Left lung (tissue), 10 donors: ENCODE results near the gene SSBP1. TPM values are rescaled to one million over a fixed set of nuclear protein-coding genes. Genes with fewer than 3 reads are reported as not detected.

Experiments used
- ATAC-seq: fragments of 200-7000 bp; cut with Tn5 transposase; one replicate; pipeline ENCODE4 v1.9.1; 2020; ENCODE audit warnings: moderate library complexity
- DNase-seq, 4 donors: peaks; one replicate each; pipeline ENCODE4 v3.0.0-alpha.2; 2013 to 2020
- H3K27ac ChIP-seq, 2 donors: fragments of 200-600 bp; sonication (generic) in 1 of 2; one replicate each; pipeline versions ENCODE4 v1.5.0 to v1.8.0; 2020 to 2021
- H3K27me3 ChIP-seq, 2 donors: fragments of 200-600 bp; sonication (generic) in 1 of 2; one replicate each; pipeline versions ENCODE4 v1.5.0 to v1.8.0; 2020 to 2021
- H3K36me3 ChIP-seq, 2 donors: fragments of 200-600 bp; sonication (generic) in 1 of 2; one replicate each; pipeline versions ENCODE4 v1.5.0 to v1.8.0; 2020 to 2021
- H3K4me1 ChIP-seq, 2 donors: fragments of 200-600 bp; one replicate each; pipeline ENCODE4 v1.8.0; 2021
- H3K4me3 ChIP-seq, 2 donors: fragments of 200-600 bp; sonication (generic) in 1 of 2; one replicate each; pipeline versions ENCODE4 v1.5.0 to v1.8.0; 2020 to 2021; ENCODE audit warnings: mild to moderate bottlenecking in 1 of 2
- H3K9me3 ChIP-seq, 2 donors: fragments of 200-600 bp; sonication (generic) in 1 of 2; one replicate each; pipeline versions ENCODE4 v1.5.0 to v1.8.0; 2020 to 2021
- intact Hi-C, 2 donors: fragments of 100-400 bp; cut with DNase I; formaldehyde crosslinking; loops; one replicate each; pipeline versions ENCODE4 v1.11.2 to v1.14.2; 2022
- polyA plus RNA-seq, 6 donors: library from polyadenylated mRNA; unstranded; fragments of 120-200 nt; gene quantifications; one replicate each; pipeline ENCODE4 v1.2.1, GENCODE V29; 2013; ENCODE audit not compliant: insufficient read length in 6 of 6
- total RNA-seq, 2 donors: library from RNA; stranded (reverse); fragmentation: NEBNext Ultra II Directional; extraction: Animal tissue kit (Norgen Biotek cat#: 25700); gene quantifications; one replicate each; pipeline ENCODE4 v1.2.1, GENCODE V29; 2021
- TF ChIP-seq, protein P1 (sequence below), 2 donors: fragments of 200-600 bp; sonication (generic) in 1 of 2; IDR thresholded peaks; one replicate each; pipeline versions ENCODE4 v1.5.0 to v1.8.0; 2021; ENCODE audit warnings: antibody characterized with exemption in 2 of 2
- donor health status: DM: no; HTN: yes; CAD: no.
- donor health status: DM: no; HTN: no; CAD: no.

The SSBP1 gene
- total and polyA plus RNA-seq, 8 donors = 71.6 to 130 (median 118) TPM

DNA sequence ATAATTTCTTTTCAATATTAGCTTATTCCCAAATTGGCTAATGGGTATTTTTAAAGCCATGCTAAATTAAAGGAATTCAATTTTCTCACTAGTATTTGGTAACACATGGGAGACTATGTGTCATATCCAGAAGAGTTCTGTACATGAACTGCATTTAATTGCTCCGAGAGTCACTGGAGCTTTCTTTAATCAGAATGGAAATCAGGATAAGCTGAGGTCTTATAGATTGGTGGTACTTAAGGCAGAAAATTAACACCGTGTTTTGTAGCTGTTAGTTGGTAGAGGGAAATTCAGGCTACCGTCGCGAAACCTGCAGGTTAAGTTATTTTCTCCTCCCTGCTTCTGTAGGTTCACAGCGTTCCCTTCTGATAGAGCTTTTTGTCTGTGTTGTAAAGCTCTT is 29.8 kb upstream of the SSBP1 start, which contains the start of gene WEE2:
Gene WEE2, plus strand, starts transcription at position 3 of the 400 bp plus-strand sequence. CDS start 406 bp downstream, outside the sequence.
- Histone ChIP-seq H3K36me3 (no peaks in the 10 kb centered on the region), H3K4me3 (no peak within 1 kb of the TSS), H3K4me1 (no peaks in the 10 kb centered on the region), H3K27ac (no peak within 1 kb of the TSS), H3K27me3 (peaks cover 0 to 4% of the 10 kb centered on the region in 2 donors), H3K9me3 (no peaks in the 10 kb centered on the region)
- TF ChIP-seq, protein P1, sequence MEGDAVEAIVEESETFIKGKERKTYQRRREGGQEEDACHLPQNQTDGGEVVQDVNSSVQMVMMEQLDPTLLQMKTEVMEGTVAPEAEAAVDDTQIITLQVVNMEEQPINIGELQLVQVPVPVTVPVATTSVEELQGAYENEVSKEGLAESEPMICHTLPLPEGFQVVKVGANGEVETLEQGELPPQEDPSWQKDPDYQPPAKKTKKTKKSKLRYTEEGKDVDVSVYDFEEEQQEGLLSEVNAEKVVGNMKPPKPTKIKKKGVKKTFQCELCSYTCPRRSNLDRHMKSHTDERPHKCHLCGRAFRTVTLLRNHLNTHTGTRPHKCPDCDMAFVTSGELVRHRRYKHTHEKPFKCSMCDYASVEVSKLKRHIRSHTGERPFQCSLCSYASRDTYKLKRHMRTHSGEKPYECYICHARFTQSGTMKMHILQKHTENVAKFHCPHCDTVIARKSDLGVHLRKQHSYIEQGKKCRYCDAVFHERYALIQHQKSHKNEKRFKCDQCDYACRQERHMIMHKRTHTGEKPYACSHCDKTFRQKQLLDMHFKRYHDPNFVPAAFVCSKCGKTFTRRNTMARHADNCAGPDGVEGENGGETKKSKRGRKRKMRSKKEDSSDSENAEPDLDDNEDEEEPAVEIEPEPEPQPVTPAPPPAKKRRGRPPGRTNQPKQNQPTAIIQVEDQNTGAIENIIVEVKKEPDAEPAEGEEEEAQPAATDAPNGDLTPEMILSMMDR (IDR thresholded peaks at IDR 0.05) = no peak
- intact Hi-C loops = no loop called here
- no peak for DNase-seq
- no peak for ATAC-seq

DNA sequence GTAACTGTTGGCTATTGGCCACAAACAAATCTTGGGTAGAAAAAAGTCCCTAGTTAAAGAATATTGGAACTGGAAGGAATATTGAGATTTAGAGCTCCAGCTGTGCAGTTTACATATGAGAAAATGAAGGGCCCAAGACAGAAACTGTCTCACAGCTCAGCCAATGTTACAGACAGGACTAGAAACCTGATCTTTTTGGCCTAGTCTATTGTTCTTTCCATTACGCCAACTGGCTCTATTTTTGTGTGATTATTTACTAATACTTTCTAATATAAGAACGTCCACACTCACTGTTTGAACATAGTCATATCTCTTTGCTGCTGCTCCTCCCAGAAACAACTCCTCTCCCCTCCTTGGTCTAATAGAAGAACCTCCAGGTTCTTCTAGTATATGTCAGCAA is 28.8 kb upstream of the SSBP1 start:
- intact Hi-C loops = no loop called here
- ATAC-seq (no peak), DNase-seq (no peak)
- TF ChIP-seq, protein P1 (IDR thresholded peaks at IDR 0.05) = no peak
- Histone ChIP-seq H3K27me3 (no peaks in the 10 kb centered on the region), H3K27ac (no peak overlapping the region), H3K36me3 (no peaks in the 10 kb centered on the region), H3K4me3 (no peak overlapping the region), H3K4me1 (no peaks in the 10 kb centered on the region), H3K9me3 (no peaks in the 10 kb centered on the region)

DNA sequence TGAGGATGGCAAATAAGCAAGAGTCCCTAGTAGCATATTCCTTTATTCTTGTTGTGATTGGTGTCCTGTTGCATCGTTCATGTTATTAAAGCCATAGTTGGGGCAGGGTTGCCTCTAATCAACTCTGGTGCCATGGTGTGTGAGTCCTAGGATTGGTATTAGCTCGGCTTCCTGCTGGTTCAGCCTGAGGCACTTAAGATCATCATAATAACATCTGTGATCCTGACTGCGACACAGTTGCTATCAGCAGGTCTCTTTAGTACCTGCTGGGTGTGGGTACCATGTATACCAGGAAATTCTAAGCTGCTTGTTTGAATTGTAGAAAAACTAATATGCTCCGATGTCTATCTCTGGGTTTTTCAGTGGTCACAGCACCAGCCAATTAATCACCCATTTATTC is 28.4 kb upstream of the SSBP1 start:
- H3K4me1 ChIP-seq = no peaks in the 10 kb centered on the region
- no peaks in the 10 kb centered on the region for H3K27me3 ChIP-seq
- no peaks in the 10 kb centered on the region for H3K36me3 ChIP-seq
- H3K4me3 ChIP-seq = no peak overlapping the region
- TF ChIP-seq, protein P1 (IDR thresholded peaks at IDR 0.05) = no peak
- no peak for ATAC-seq
- no peak for DNase-seq
- intact Hi-C loops = no loop called here
- H3K27ac ChIP-seq = no peak overlapping the region
- H3K9me3 ChIP-seq = no peaks in the 10 kb centered on the region

DNA sequence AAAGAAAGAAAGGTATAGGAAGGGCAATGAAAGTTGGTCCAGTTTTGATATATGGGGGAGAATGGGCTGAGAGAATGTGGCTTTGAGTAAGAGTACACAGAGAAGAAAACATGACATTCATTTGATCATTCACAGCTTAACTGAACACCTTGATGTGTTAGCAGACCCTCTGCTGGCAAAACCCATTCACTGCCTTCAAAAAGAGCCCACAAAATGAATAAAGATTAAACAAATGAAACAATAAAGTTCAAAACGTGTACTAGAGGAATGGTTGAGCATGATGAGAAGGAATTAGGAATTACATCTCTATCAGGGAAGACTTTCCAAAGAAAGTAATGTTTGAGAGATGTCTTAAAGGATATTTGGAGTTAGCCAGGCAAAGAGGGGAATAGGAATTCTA is 27.9 kb upstream of the SSBP1 start:
- ATAC-seq (no peak), DNase-seq (no peak)
- no peaks in the 10 kb centered on the region for H3K4me1 ChIP-seq
- intact Hi-C loops = no loop called here
- no peaks in the 10 kb centered on the region for H3K36me3 ChIP-seq
- H3K9me3 ChIP-seq = no peaks in the 10 kb centered on the region
- H3K27me3 ChIP-seq = no peaks in the 10 kb centered on the region
- H3K27ac ChIP-seq = no peak overlapping the region
- TF ChIP-seq, protein P1 (IDR thresholded peaks at IDR 0.05) = no peak
- H3K4me3 ChIP-seq = no peak overlapping the region

DNA sequence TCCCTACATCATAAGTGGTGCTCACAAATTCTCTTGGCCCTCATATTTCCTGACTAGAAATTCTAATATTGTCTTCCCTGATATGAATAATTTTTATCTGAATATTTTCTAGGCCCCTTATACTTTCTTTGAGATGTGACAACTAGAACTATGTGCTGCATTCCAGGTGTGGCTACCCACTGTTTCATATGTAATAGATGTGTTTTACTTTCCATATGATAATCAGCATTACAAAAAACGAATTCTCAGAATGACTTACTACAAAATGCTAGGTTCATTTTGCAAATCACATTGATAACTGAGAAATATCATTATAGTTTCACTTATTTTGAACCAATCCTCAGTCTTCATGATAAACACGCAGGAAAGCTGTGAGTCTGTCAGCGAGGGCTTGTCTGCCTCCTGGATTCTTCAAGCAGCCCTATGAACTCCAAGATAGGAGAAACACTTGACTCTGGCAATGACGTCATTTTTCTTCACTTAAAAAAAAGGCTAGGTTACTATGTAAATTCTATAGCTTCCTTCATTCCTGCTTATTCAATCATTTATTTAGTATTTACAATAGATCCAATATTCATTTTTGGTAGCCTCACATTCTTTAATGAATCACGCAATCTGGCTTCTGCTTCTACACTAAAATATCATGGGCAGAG is 25.4 kb upstream of the SSBP1 start:
- no peaks in the 10 kb centered on the region for H3K9me3 ChIP-seq
- H3K27ac ChIP-seq = no peak overlapping the region
- no peaks in the 10 kb centered on the region for H3K36me3 ChIP-seq
- no peak for DNase-seq
- no peaks in the 10 kb centered on the region for H3K27me3 ChIP-seq
- no peak for ATAC-seq
- H3K4me1 ChIP-seq = no peaks in the 10 kb centered on the region
- TF ChIP-seq, protein P1 (IDR thresholded peaks at IDR 0.05) = no peak
- intact Hi-C loops = no loop called here
- H3K4me3 ChIP-seq = no peak overlapping the region
